NT2/D1 (cell line): ENCODE results near the gene OPCML.

ENCODE experiments used
- YY1 ChIP-seq: IDR thresholded peaks from 2 replicates; pipeline ENCODE4 v1.6.1; 2011; ENCODE audit not compliant: insufficient read length, insufficient read depth
- ZNF274 ChIP-seq: IDR thresholded peaks from 2 replicates; pipeline ENCODE4 v1.6.1; 2011; ENCODE audit warnings: mild to moderate bottlenecking, low read depth, low read length

DNA sequence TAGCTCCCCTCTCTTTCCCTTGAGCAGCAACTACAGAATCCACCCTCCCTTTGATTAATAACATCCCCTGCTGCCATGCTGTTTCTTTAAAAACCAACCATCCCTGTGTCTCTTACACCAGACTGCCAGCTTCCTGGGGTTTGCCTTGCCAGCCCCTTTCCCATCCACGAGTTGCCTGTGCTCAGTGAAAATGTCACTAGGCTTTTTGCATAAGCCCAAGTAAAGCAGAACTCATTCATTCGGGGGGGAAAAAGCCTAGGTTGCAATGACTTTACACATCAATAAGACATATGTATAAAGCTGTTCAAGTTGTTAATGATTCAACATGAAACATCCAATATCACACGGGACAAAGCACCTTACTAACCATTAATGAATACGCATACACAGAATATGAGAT, 398.7 kb downstream of the OPCML start:
- TF ChIP-seq ZNF274 (no peak), YY1 (no peak)
